HG02973 (cell line): Measurements from ENCODE around the gene TCP11.

ENCODE experiments used
- ATAC-seq: cut with Tn5 transposase; IDR thresholded peaks from one replicate; pipeline ENCODE4 v1.9.1; 2021; ENCODE audit warnings: moderate library complexity; ENCODE audit not compliant: unreplicated experiment

Gene TCP11

DNA sequence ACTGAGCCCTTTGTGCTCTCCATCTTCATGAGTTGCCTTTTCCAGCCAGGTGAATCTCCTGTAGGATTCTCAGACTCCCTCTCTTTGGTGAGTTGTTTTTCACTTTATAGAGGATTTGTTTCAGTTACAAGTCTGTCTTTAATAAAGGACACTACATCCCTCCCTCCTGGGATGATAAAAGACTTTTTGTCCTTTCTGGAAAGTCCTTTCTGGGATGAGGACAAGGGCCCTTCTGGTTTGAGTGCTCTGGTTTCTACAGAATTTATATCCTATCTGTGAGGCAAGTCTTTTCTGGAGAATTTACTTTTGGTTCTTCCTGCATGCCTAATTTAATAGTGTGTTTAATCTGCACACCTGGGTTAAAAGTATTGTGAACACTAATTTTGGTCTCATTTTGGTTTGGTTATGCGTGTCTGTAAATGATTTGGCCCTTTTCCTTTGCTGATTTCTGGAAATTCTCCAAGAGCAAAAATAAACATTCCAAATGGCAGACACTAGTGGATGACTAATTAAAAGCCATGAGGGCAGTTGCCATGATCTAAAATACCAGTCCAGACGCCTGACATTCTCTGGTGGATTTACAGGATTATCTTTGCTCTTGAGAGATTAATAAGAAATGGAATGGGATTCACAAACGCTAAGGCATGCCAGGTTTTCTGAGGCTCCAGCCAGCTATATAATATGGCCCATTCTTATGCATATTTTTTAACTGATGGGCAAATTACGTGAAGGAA, 44.8 kb downstream of the TCP11 start:
- ATAC-seq = no peak

GRCh38 chr6:35094183-35094582, 47.0 kb downstream of the TCP11 start:
- ATAC-seq = no peak

DNA sequence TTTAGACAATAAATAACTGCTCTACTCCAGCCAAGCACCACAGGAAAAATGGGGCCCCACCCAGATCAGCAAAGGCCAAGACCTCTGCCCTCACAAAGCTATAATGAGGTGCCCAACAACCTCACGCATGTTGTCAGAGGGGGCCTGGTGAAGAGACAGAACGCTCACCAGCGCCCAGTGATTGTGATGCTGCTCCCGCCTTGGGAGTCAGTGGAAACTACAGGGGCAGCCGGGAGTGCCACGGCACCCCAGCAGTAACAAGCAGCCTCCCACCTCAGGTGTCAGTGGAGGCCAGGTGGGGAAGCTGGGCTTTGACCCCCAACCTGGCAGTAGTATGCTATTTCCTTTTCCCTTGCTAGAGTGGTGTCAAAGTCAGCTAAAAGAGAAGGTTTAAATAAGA, 47.4 kb downstream of the TCP11 start:
- ATAC-seq = no peak

GRCh38 chr6:35093118-35093445, 48.1 kb downstream of the TCP11 start:
- no peak for ATAC-seq

DNA sequence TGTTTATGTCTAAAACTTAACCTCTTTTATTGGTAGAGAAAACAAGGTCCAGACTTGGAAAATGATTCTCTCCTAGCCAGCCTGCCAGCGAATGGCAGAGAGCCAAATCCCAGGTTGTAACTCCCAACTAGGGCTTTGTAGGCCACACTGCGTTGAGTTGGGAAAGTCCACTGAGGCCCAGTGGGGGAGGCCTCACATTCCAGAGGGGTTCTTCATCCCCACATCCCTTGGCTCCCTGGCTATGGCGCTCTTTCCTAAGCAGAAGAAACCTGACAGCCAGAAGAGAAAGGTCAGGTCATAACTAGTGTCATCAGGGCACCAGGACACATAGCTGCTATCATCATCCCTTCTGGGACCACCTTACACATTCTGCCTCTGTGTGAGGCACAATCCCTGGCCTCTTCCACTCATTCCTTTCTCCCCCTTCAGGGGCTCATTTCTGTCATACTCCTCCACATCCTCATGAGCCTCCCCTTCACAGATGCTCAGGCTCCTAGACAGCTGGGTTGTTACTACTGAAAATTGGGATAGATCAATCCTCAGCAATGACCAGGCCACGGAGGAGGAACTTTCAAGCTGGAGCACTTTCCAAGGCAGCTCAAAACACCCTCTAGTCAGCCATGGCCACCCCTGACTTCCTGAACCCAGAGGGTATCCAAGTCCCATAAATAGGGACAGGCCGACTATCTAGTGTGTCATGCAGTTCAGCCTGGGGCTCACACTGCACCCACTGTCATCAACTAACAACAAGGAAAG, 48.6 kb downstream of the TCP11 start:
- ATAC-seq = no peak

- no peak for ATAC-seq
These were observed 49.6 kb downstream of the TCP11 start for GRCh38 chr6:35091346-35092083.

- no peak for ATAC-seq
These were observed 50.4 kb downstream of the TCP11 start for GRCh38 chr6:35090734-35091133.

- no peak for ATAC-seq
These were observed 51.1 kb downstream of the TCP11 start for GRCh38 chr6:35089935-35090505.

DNA sequence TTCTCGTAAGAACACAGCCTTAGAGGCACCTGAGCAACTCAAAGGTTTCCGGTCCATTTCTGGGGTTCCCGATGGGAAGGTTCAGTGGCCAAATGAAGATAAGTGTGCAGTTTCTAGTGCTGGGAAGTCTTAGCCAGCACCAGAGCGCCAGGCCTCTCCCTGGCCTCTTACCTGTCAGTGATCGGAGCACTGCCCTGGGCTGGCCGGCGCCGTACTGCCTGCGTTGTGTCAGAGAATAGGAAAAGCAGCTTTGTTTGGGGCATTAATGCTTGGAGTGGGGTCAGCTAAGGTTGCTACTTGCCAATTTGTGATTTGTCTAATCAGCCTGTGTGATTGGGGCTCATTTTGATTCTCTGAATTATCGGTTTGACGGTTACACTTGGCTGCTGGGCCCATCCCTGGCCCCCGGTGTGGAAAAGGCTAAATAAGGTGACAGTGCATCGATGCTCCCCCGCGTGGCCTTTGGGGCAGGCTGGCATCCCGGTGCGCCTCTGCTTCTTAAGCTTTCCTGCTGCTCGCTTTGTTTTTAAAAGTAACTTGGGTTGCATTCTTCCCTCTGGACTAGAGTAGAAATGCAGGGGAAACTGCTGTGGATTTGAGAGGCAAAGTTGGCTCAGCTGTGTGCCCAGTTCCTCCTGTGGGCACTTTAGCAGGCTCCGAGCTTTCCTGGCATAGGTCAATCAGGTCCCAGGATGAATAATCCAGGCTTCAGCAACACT, 51.8 kb downstream of the TCP11 start:
- ATAC-seq = no peak

DNA sequence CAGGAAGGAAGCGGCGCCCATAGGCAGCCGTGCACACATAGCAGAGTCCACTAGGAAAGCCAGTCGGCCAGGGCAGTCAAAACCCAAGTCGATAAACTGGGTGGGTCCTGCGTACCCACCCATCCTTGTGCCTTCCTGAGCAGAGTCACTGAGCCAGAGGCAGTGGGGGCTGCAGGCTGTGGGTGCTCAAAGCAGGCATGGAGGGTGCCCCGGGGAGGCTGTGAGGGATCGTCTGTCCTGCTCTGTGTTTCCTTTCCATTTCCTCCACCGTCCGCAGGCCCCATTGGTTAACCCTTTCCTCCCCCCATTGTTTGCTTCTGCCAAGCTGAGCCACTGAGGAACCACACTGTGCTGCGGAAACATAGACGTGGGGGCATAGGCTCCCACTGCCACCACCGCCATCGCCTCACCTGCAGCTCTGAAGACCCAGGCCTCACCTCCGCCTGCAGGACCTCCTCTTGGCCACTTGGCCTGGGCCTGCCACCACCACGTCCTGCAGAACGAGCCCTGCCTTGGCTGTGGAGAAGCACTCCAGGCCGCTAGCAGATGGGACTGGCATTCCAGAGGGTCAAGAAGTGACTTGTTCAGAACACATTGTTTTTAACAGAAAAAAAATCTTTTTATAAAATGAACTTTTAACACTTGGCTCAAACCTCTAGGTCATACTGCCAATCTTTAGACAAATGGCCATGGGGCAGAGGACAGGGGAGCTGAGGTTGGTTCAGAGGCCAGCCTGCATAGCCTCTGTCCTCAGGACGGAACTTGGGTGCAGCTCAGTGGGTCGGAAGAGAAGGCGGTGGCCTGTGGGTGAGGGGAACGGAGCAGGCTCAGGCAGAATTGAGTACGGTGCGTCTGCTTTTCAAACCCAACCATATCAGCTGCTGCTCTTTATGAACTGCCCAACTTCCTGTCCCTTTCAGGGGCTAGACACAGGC, 52.6 kb downstream of the TCP11 start:
- no peak for ATAC-seq

- ATAC-seq = no peak
These were observed 53.5 kb downstream of the TCP11 start for GRCh38 chr6:35087361-35088280.

DNA sequence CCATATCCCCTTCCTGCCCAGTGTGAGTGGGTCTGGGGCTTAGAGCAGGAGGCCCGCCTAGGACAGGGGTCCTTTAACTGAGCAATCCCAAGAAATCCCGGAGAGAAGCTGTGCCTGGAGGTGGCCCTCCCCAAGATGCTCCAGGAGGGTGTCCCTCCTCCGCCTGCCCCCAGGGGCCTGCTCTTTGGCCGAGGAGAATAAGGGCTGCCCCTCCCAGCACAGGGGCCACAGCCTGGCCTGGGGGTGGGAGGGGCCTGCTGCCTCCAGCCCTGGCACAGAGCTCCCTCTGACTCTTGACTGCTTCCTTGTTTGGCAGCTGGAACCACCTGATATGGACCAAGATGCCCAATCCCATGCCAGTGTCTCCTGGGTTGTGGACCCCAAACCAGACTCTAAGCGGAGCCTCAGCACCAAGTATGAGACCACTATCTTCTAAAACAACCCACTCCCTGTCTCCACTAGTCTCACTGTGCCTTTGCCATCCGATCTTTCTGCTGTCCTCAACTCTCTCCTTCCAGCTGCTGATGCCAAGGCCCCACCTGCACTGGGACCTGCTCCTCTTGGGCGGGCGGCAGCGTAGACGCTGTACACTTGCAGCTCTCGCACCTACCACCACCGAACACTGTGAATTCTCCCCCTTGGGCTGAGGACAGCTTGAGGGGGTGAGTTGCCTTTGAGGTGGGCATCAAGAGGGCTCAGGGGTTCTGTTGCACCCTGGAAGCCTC, 54.3 kb downstream of the TCP11 start:
- no peak for ATAC-seq

GRCh38 chr6:35086282-35086632, 54.9 kb downstream of the TCP11 start:
- ATAC-seq = no peak

DNA sequence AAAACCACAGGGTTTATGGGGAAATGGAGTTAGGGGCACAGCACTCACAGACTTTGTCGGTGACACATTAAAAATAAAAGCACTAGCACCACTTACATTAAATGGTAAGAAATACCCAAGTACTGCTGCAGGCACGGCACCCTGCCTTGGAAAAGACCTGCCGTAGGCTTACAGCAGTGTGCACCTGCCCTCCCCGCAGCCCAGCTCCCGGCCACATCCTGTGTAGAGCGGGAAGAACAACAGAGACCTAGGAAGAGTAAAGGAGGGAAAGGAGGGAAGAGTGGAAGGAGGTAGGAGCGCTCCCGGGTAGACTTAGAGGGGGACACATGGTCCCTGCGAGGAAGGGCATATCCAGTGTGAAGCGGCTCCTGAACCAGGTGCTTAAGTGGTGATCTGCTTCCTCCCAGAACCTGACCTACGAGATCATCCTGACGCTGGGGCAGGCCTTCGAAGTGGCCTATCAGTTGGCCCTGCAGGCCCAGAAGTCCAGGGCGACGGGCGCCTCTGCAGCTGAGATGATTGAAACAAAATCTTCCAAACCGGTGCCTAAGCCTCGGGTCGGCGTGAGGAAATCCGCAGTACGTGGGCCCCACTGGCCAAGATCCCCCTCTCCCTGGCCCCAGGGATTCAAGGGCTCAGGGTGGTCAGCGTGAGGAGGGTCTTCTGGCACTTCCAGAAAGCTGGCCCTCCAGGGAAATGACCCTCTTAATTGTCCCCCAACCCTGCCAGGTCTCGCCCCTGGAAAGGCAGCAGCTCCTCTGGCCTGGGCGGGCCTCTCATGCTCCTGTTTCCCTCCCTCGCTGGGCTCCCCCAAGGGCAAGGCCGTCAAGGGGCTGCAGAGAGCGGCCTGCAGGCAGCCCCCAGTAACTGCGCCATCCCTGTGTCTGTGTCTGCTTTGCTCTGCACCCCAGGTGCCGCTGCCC, 55.5 kb downstream of the TCP11 start:
- no peak for ATAC-seq

DNA sequence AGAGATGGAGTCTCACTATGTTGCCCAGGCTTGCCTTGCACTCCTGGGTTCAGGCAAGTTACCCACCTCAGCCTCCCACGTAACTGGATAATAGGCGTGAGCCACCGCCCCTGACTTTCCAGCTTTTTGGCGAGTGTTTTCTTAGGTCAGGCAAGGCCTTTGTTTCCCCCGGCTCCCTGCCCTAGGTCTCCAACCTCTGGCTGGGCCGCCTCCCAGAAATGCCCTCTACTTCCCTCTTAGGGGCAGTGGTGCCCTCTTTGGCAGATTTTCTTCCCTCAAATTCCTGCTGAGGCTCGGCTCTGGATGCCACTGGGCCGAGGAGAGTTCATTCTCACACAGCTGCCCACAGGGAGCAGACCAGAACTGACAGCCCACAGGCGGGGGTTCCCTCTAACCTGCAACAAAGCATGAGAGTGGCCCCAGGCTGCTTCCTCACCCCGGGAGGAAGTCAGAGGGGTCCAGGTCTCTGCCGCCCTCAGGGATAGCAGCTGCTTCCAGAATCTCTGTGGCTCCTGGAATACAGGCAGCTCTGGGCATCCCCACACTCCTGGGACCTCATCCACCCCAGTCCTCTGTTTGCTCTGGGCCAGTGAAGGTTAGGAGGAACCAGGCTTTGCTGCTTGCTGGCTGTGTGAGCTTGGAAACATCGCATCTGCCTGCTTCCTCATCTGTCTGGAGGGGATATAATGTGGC, 56.5 kb downstream of the TCP11 start:
- ATAC-seq = no peak

- ATAC-seq = no peak
These were observed 57.1 kb downstream of the TCP11 start for GRCh38 chr6:35084041-35084491.

DNA sequence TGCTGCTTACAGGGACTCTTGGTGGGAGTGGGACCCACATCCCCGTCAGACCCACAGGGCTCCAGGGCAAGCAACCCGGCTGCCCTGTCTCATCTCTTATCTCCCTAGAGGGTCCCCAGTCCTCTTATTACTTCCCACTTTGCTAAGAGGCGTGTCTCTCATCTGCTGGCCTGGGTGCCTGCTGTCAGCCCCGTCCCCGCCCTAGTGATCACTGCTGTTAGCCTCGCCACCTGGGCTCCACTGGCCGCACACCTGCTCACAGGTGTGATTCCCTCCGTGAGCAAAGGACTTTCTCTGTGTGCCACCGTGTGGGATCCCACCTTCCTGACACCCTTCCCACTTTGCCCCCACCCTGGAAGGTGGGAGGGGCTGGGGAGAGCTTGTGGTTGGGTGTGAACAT, 57.6 kb downstream of the TCP11 start:
- no peak for ATAC-seq
